ENCODE data around the gene SYT15.

Gene SYT15

DNA sequence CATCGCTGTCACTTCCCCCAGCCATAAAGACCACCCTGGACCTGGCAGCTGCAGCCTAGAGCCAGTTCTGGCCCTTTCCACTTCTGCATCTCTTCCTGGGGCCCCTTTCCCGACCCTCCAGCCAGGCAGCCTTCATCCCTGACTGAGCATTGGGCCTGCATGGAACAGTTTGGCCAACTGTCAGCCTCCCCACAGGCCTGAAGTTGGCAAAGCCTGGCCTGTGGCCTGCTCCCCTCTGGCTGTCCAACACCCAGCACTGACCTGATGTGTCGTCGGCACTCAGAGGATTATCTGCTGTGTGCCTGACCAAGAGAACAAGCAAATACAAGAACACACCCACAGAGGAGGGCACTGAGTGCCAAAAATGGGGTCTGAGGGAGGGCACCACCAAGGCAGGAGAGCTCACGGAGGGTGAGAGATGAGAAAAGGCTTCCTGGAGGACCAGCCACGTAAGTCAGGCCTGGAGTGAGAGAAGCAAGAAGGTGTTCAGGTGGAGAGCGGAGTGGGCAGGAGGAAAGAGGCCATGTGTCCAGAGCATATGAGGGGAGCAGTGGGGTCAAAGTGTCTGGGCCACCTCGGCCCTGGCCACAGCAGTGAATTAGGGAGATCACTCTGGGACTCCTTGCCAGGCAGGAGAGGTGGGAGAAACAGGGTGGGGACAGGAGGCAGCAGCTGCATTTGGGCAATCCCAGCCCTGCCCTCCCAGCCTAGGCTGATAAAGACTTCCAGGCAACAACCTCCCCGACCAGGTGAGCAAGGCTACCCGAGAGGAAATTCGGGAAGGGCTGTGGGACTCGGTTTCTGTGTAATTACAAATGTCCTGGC, 27.0 kb upstream of the SYT15 start:
- TF ChIP-seq FOXP2 (optimal IDR thresholded peaks at IDR 0.05; ENCODE audit: borderline replicate concordance, extremely low read depth, extremely low read length, insufficient read depth) (no peak), POLR2AphosphoS5 (IDR thresholded peaks at IDR 0.05; ENCODE audit: low read depth, low read length) (no peak), SIN3A (IDR thresholded peaks at IDR 0.05; ENCODE audit: borderline replicate concordance, insufficient read depth, low read length) (no peak), TAF1 (IDR thresholded peaks at IDR 0.05; ENCODE audit: borderline replicate concordance, insufficient read depth, low read length) (no peak)
- TF ChIP-seq, protein P1, sequence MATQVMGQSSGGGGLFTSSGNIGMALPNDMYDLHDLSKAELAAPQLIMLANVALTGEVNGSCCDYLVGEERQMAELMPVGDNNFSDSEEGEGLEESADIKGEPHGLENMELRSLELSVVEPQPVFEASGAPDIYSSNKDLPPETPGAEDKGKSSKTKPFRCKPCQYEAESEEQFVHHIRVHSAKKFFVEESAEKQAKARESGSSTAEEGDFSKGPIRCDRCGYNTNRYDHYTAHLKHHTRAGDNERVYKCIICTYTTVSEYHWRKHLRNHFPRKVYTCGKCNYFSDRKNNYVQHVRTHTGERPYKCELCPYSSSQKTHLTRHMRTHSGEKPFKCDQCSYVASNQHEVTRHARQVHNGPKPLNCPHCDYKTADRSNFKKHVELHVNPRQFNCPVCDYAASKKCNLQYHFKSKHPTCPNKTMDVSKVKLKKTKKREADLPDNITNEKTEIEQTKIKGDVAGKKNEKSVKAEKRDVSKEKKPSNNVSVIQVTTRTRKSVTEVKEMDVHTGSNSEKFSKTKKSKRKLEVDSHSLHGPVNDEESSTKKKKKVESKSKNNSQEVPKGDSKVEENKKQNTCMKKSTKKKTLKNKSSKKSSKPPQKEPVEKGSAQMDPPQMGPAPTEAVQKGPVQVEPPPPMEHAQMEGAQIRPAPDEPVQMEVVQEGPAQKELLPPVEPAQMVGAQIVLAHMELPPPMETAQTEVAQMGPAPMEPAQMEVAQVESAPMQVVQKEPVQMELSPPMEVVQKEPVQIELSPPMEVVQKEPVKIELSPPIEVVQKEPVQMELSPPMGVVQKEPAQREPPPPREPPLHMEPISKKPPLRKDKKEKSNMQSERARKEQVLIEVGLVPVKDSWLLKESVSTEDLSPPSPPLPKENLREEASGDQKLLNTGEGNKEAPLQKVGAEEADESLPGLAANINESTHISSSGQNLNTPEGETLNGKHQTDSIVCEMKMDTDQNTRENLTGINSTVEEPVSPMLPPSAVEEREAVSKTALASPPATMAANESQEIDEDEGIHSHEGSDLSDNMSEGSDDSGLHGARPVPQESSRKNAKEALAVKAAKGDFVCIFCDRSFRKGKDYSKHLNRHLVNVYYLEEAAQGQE (IDR thresholded peaks at IDR 0.05; ENCODE audit: insufficient read depth in 1 of 2, low read depth in 2 of 2, low read length in 2 of 2) = no peak

DNA sequence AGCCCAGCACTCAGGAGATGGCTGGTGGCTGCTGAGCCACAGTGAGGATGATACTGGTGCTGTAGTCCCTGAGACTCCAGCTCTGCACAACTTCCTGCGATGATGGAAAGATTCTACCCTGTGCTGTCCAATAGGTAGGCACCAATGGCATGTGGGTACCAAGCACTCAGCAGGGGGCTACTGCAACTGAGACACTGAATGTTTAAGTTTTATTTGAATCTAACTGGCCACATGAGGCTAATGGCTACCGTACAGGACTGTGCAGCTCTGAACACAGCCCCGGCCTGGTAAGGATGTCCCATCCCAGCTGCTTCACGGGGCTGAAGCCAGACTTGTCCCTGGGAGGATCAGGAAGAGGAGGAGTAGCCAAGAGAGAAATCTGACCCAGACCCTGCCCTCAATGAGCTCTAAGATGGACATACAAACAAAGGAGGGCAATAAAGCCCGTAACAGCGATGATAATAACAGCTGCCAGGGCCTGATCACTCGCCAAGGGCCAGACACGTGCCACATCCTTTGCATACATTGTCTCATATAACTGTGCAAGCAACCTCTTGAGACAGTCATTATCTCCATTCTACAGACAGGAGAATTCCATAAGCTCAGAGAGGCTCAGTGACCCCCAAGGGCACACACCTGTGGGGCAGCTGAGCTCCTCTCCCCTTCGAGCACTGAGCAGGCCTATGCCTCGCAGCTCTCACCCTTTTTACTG, 26.2 kb upstream of the SYT15 start:
- TF ChIP-seq POLR2AphosphoS5 (IDR thresholded peaks at IDR 0.05; ENCODE audit: low read depth, low read length) (no peak), TAF1 (IDR thresholded peaks at IDR 0.05; ENCODE audit: borderline replicate concordance, insufficient read depth, low read length) (no peak), SIN3A (IDR thresholded peaks at IDR 0.05; ENCODE audit: borderline replicate concordance, insufficient read depth, low read length) (no peak)
- TF ChIP-seq, protein P1 (IDR thresholded peaks at IDR 0.05; ENCODE audit: insufficient read depth in 1 of 2, low read depth in 2 of 2, low read length in 2 of 2) = no peak

DNA sequence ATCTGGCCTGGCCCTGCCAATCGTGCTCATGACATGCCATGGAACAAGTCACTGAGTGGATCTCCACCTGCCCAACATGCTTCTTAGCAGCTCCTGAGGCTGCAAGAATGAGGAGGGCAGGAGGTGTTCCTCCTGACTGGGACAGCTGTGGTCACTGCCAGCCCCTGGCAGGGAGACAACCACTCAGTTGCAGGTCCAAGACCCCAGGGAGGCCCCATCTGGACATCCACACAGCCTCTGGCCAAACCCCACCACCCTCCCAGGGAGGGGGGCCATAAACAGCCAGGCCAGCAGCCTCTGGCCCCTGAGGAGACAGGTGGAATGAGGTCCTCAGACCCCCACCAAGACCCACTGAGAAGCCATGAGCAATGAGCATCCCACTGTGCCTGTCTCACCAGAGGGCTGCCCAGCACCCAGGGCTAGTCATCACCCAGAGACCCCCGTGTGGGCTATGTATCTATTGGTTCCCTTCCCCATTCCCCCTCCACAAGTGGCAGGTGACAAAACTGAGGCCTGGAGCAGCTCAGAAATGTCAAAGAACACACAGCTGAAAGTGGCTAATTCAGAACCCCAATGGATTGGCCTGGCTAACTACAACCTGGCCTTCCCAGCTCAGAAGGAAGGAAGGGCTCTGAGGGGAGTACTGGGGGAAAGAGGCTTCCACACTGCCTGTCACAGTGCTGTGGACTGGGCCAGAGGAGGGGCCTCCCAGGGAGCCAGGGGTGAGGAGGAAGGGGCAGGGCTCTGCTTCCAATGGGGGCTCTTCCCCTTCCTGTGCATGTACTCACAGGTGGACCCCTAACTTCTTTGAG, 25.5 kb upstream of the SYT15 start:
- TF ChIP-seq POLR2AphosphoS5 (IDR thresholded peaks at IDR 0.05; ENCODE audit: low read depth, low read length) (no peak), TAF1 (IDR thresholded peaks at IDR 0.05; ENCODE audit: borderline replicate concordance, insufficient read depth, low read length) (no peak), FOXP2 (optimal IDR thresholded peaks at IDR 0.05; ENCODE audit: borderline replicate concordance, extremely low read depth, extremely low read length, insufficient read depth) (no peak), SIN3A (IDR thresholded peaks at IDR 0.05; ENCODE audit: borderline replicate concordance, insufficient read depth, low read length) (no peak)
- TF ChIP-seq, protein P1 (IDR thresholded peaks at IDR 0.05; ENCODE audit: insufficient read depth in 1 of 2, low read depth in 2 of 2, low read length in 2 of 2) = no peak

DNA sequence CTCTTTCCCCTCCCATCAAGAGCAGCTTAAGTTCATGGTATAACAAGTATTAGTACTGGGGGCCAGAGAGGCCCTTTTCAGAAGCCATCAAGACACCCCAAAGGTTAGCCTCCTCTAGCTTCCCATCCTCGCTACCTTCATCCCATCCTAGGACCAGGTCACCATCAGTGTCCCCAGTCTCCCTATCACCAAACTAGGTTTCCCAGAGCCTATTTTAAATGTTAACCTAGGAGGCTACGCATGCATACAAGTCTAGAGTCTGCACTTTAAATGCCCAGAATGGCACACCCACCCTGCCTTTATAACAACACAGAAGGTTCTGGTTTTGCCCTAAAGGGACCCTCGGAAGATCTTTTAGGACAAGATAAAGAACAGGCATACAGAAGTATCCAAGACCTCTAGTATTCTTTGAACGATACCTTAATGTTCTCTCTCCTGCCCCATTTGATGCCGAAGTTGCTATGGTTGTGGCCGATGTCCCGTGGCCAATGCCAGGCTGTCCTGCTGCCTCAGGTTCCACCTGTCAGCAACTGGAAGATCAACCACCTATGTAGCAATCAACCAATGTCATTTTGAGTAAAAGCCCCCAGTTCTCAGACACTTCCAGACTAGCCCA, 24.7 kb upstream of the SYT15 start:
- no peak for TF ChIP-seq SIN3A (IDR thresholded peaks at IDR 0.05; ENCODE audit: borderline replicate concordance, insufficient read depth, low read length)

DNA sequence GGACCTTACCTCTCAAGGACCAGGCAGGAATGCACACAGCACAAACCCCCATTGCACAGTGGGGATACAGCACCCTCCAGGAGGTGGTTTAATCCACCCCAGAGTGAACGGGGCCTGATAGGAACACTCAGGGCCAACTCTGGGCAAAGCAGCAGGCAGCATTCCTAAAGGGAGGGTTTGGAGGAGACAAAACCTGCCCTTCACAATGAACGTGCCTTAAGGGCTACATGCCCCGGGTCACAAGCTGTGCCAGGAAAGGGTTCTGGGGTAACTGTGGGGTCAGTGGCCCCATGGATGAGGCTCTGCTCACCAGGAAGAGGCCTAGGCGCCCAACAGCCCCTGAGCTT, 23.6 kb upstream of the SYT15 start:
- no peak for TF ChIP-seq SIN3A (IDR thresholded peaks at IDR 0.05; ENCODE audit: borderline replicate concordance, insufficient read depth, low read length)
- no peak for TF ChIP-seq POLR2AphosphoS5 (IDR thresholded peaks at IDR 0.05; ENCODE audit: low read depth, low read length)
- TF ChIP-seq, protein P1 (IDR thresholded peaks at IDR 0.05; ENCODE audit: insufficient read depth in 1 of 2, low read depth in 2 of 2, low read length in 2 of 2) = no peak
- TF ChIP-seq TAF1 (IDR thresholded peaks at IDR 0.05; ENCODE audit: borderline replicate concordance, insufficient read depth, low read length) = no peak
- TF ChIP-seq FOXP2 (optimal IDR thresholded peaks at IDR 0.05; ENCODE audit: borderline replicate concordance, extremely low read depth, extremely low read length, insufficient read depth) = no peak

All from PFSK-1 (cell line).